H1 (cell line): ENCODE data around the gene CAPN6. TPM values are rescaled to one million over a fixed set of nuclear protein-coding genes. Genes with fewer than 3 reads are reported as not detected.

Source experiments
- CTCF ChIA-PET: fragments of 300-600 bp; sonication (Branson Sonifier 250); formaldehyde crosslinking; loops from one replicate; lab custom pipeline; 2021; ENCODE audit not compliant: partially characterized antibody; lab: Charles Lee
- POLR2A ChIA-PET: fragments of 300-600 bp; sonication (Branson Sonifier 250); formaldehyde crosslinking; loops from one replicate; lab custom pipeline; 2021; ENCODE audit warnings: inconsistent platforms; ENCODE audit not compliant: partially characterized antibody; lab: Charles Lee
- DNase-seq, 2 experiments: peaks; one replicate each; pipeline versions ENCODE4 v3.0.0 to v3.0.0-alpha.2; 2010 to 2022; ENCODE audit warnings: low spot score in 2 of 2, low read depth in 1 of 2, mixed read lengths in 1 of 2
- FAIRE-seq: peaks from 2 replicates; lab custom pipeline; 2011; peaks lifted over from hg19 to GRCh38; lab: Jason Lieb, UNC
- H2AFZ ChIP-seq: 2 replicates; pipeline ENCODE4 v1.8.1; 2012; ENCODE audit warnings: low read length, inconsistent platforms
- H2AK5ac ChIP-seq: 2 replicates; pipeline ENCODE4 v1.6.1; 2013; ENCODE audit warnings: low read depth, low read length
- H2BK120ac ChIP-seq: replicated peaks from 2 replicates; pipeline ENCODE3; 2013; ENCODE audit warnings: low read depth, low read length, inconsistent platforms
- H2BK12ac ChIP-seq: 2 replicates; pipeline ENCODE4 v1.6.1; 2013; ENCODE audit warnings: low read depth, low read length
- H2BK15ac ChIP-seq: 2 replicates; pipeline ENCODE4 v1.6.1; 2013; ENCODE audit warnings: low read length
- H2BK20ac ChIP-seq: 2 replicates; pipeline ENCODE4 v1.6.1; 2013; ENCODE audit warnings: low read length
- H2BK5ac ChIP-seq: 2 replicates; pipeline ENCODE4 v1.6.1; 2013; ENCODE audit warnings: low read depth, low read length
- H3K14ac ChIP-seq: 2 replicates; pipeline ENCODE4 v1.6.1; 2013; ENCODE audit warnings: inconsistent platforms; ENCODE audit not compliant: insufficient read length
- H3K18ac ChIP-seq: 2 replicates; pipeline ENCODE4 v1.6.1; 2013; ENCODE audit warnings: low read length; ENCODE audit errors: extremely low read depth
- H3K23ac ChIP-seq: 2 replicates; pipeline ENCODE4 v1.6.1; 2013; ENCODE audit warnings: inconsistent platforms; ENCODE audit not compliant: insufficient read length
- H3K23me2 ChIP-seq: 2 replicates; pipeline ENCODE4 v1.6.1; 2013; ENCODE audit warnings: low read depth, low read length
- H3K27ac ChIP-seq: 2 replicates; pipeline ENCODE4 v1.6.1; 2011; ENCODE audit warnings: low read depth, low read length, inconsistent platforms
- H3K27me3 ChIP-seq, 4 experiments: replicated peaks in 1 of 4; 1 replicate in 1 of 4; 2 replicates in 3 of 4; pipeline versions ENCODE4 v1.6.1 to v1.8.1; 2011 to 2013; ENCODE audit warnings: low read length in 3 of 4, mild to moderate bottlenecking in 3 of 4, inconsistent platforms in 2 of 4, mixed read lengths in 2 of 4, moderate library complexity in 1 of 4; ENCODE audit not compliant: control insufficient read depth in 3 of 4, insufficient read depth in 3 of 4; ENCODE audit errors: extremely low read depth in 1 of 4
- H3K36me3 ChIP-seq, 4 experiments: 2 replicates each; pipeline versions ENCODE4 v1.6.1 to v1.8.1; 2011 to 2013; ENCODE audit warnings: mild to moderate bottlenecking in 4 of 4, low read length in 3 of 4, moderate library complexity in 2 of 4, control low read depth in 1 of 4, inconsistent platforms in 1 of 4; ENCODE audit not compliant: insufficient read depth in 4 of 4, control insufficient read depth in 2 of 4
- H3K4ac ChIP-seq: replicated peaks from 2 replicates; pipeline ENCODE3; 2013; ENCODE audit warnings: low read length, low read depth, mixed read lengths, inconsistent platforms; ENCODE audit not compliant: insufficient read length
- H3K4me1 ChIP-seq, 4 experiments: replicated peaks in 1 of 4; 1 replicate in 1 of 4; 2 replicates in 3 of 4; pipeline versions ENCODE4 v1.6.1 to v1.8.1; 2011 to 2013; ENCODE audit warnings: low read length in 3 of 4, inconsistent platforms in 2 of 4, mixed read lengths in 1 of 4; ENCODE audit not compliant: insufficient read depth in 4 of 4, control insufficient read depth in 3 of 4
- H3K4me2 ChIP-seq, 2 experiments: 2 replicates each; pipeline versions ENCODE4 v1.6.1 to v1.8.1; 2011 to 2013; ENCODE audit warnings: low read depth in 2 of 2, low read length in 2 of 2, control low read depth in 1 of 2, inconsistent platforms in 1 of 2, mild to moderate bottlenecking in 1 of 2; ENCODE audit not compliant: insufficient read depth in 1 of 2
- H3K4me3 ChIP-seq, 4 experiments: fragments of 200-600, 300-600 bp in 1 of 4; sonication (generic), shearing (Covaris generic), sonication (Bioruptor Twin) in 1 of 4; 2 replicates each; pipeline versions ENCODE4 v1.5.1 to v1.8.1; 2011 to 2016; ENCODE audit warnings: low read length in 4 of 4, low read depth in 3 of 4, control low read depth in 2 of 4, inconsistent platforms in 2 of 4, mild to moderate bottlenecking in 2 of 4, mixed read lengths in 1 of 4, moderate library complexity in 1 of 4; ENCODE audit not compliant: insufficient read depth in 2 of 4; ENCODE audit errors: extremely low read depth in 1 of 4
- H3K56ac ChIP-seq: replicated peaks from 2 replicates; pipeline ENCODE3; 2013; ENCODE audit warnings: low read depth, mild to moderate bottlenecking, mixed read lengths, low read length, inconsistent platforms; ENCODE audit not compliant: insufficient read length
- H3K79me1 ChIP-seq: 2 replicates; pipeline ENCODE4 v1.6.1; 2013; ENCODE audit warnings: low read depth, low read length, control low read depth
- H3K79me2 ChIP-seq, 2 experiments: 2 replicates each; pipeline versions ENCODE4 v1.6.1 to v1.8.1; 2012 to 2013; ENCODE audit warnings: low read length in 2 of 2, mild to moderate bottlenecking in 2 of 2, inconsistent platforms in 1 of 2; ENCODE audit not compliant: insufficient read depth in 2 of 2, control insufficient read depth in 1 of 2
- H3K9ac ChIP-seq, 4 experiments: replicated peaks in 1 of 4; 1 replicate in 1 of 4; 2 replicates in 3 of 4; pipeline versions ENCODE4 v1.6.1 to v1.8.1; 2011 to 2013; ENCODE audit warnings: low read depth in 3 of 4, low read length in 3 of 4, control low read depth in 2 of 4, mild to moderate bottlenecking in 2 of 4, moderate library complexity in 2 of 4, inconsistent platforms in 1 of 4; ENCODE audit errors: extremely low read depth in 1 of 4
- H3K9me3 ChIP-seq, 2 experiments: 2 replicates each; pipeline versions ENCODE4 v1.6.1 to v1.8.1; 2012 to 2013; ENCODE audit warnings: mild to moderate bottlenecking in 2 of 2, moderate library complexity in 2 of 2, control low read depth in 1 of 2, inconsistent platforms in 1 of 2, low read depth in 1 of 2, low read length in 1 of 2, mixed read lengths in 1 of 2; ENCODE audit not compliant: insufficient read depth in 2 of 2
- H4K20me1 ChIP-seq, 2 experiments: replicated peaks in 1 of 2; 2 replicates each; pipeline versions ENCODE3 to v1.8.1; 2011 to 2013; ENCODE audit warnings: inconsistent platforms in 2 of 2, low read length in 2 of 2, mild to moderate bottlenecking in 1 of 2; ENCODE audit not compliant: insufficient read depth in 2 of 2, control insufficient read depth in 1 of 2
- H4K5ac ChIP-seq: 2 replicates; pipeline ENCODE4 v1.6.1; 2013; ENCODE audit warnings: low read length, low read depth, mixed read lengths, inconsistent platforms; ENCODE audit not compliant: insufficient read length
- H4K8ac ChIP-seq: 2 replicates; pipeline ENCODE4 v1.8.0; 2013; ENCODE audit warnings: mild to moderate bottlenecking, moderate library complexity, low read length, inconsistent platforms; ENCODE audit not compliant: insufficient read depth; ENCODE audit errors: extremely low read depth
- H4K91ac ChIP-seq: replicated peaks from 2 replicates; pipeline ENCODE3; 2013; ENCODE audit warnings: low read length, mixed read lengths, inconsistent platforms; ENCODE audit not compliant: insufficient read length
- CEBPB ChIP-seq: IDR thresholded peaks from 2 replicates; pipeline ENCODE4 v1.6.1; 2012; ENCODE audit warnings: low read depth, low read length
- CHD2 ChIP-seq: IDR thresholded peaks from 2 replicates; pipeline ENCODE4 v1.6.1; 2012; ENCODE audit warnings: low read length, improper control_type of control experiment
- CREB1 ChIP-seq: IDR thresholded peaks from 2 replicates; pipeline ENCODE4 v1.6.1; 2012; ENCODE audit warnings: inconsistent platforms
- CTCF ChIP-seq, 3 experiments: IDR thresholded peaks; 1 replicate in 2 of 3; 2 replicates in 1 of 3; pipeline versions ENCODE4 v1.5.1 to v1.6.1; 2011; ENCODE audit warnings: low read length in 3 of 3, mild to moderate bottlenecking in 3 of 3, inconsistent platforms in 2 of 3, low read depth in 1 of 3, moderate library complexity in 1 of 3; ENCODE audit not compliant: insufficient read depth in 1 of 3; ENCODE audit errors: control extremely low read depth in 1 of 3
- EP300 ChIP-seq, 2 experiments: IDR thresholded peaks; 1 replicate in 1 of 2; 2 replicates in 1 of 2; pipeline ENCODE4 v1.6.1; 2011 to 2012; ENCODE audit warnings: low read depth in 2 of 2, low read length in 2 of 2, mild to moderate bottlenecking in 2 of 2, borderline replicate concordance in 1 of 2, inconsistent platforms in 1 of 2, moderate library complexity in 1 of 2
- EZH2 ChIP-seq: fragments of 200-600 bp; sonication (generic); IDR thresholded peaks from 2 replicates; pipeline ENCODE4 v1.7.1; 2012; ENCODE audit warnings: low read depth, mild to moderate bottlenecking, moderate library complexity, low read length, inconsistent platforms; ENCODE audit not compliant: severe bottlenecking
- GTF2F1 ChIP-seq: IDR thresholded peaks from 2 replicates; pipeline ENCODE4 v1.6.1; 2012; ENCODE audit warnings: low read depth, low read length, improper control_type of control experiment, borderline replicate concordance
- POLR2A ChIP-seq, 2 experiments: IDR thresholded peaks; 1 replicate in 1 of 2; 2 replicates in 1 of 2; pipeline ENCODE4 v1.6.1; 2011; ENCODE audit warnings: low read depth in 2 of 2, low read length in 2 of 2, mild to moderate bottlenecking in 2 of 2; ENCODE audit errors: control extremely low read depth in 1 of 2
- RBBP5 ChIP-seq: IDR thresholded peaks from 2 replicates; pipeline ENCODE4 v1.7.1; 2012; ENCODE audit warnings: low read depth, mild to moderate bottlenecking, inconsistent platforms, low read length, moderate library complexity, borderline replicate concordance
- SAP30 ChIP-seq: fragments of 300-600 bp; sonication (generic); IDR thresholded peaks from 2 replicates; pipeline ENCODE4 v1.7.1; 2012; ENCODE audit warnings: low read length, moderate library complexity, mild to moderate bottlenecking, inconsistent platforms; ENCODE audit not compliant: insufficient read depth, insufficient replicate concordance
- SP4 ChIP-seq: IDR thresholded peaks from 2 replicates; pipeline ENCODE4 v1.6.1; 2012; ENCODE audit warnings: low read length, inconsistent platforms
- TCF12 ChIP-seq: IDR thresholded peaks from 2 replicates; pipeline ENCODE4 v1.6.1; 2011; ENCODE audit warnings: low read depth, mild to moderate bottlenecking, low read length
- TEAD4 ChIP-seq: IDR thresholded peaks from 2 replicates; pipeline ENCODE4 v1.6.1; 2012; ENCODE audit warnings: low read depth, low read length, inconsistent platforms, mixed read lengths
- WGBS, 2 experiments: shearing (Covaris generic) in 1 of 2; methylation state at CpG; one replicate each; pipeline versions ENCODE4 v1.1.6 to v1.1.7; 2013 to 2015; ENCODE audit warnings: low lambda C conversion rate in 2 of 2, mixed read lengths in 2 of 2, inconsistent platforms in 1 of 2, low coverage in 1 of 2, missing lambda C conversion rate in 1 of 2; ENCODE audit not compliant: insufficient replicate concordance in 2 of 2, insufficient coverage in 1 of 2, insufficient read length in 1 of 2; ENCODE audit errors: extremely low coverage in 1 of 2, missing lambda C conversion rate in 1 of 2; 5-methylcytosine and 5-hydroxymethylcytosine counted together
- polyA plus RNA-seq, 7 experiments: library from polyadenylated mRNA; depleted of rRNA in 3 of 7; stranded (reverse) in 5 of 7; unstranded in 2 of 7; fragments of >200 nt in 5 of 7; fragments of 200-250 nt in 2 of 7; gene quantifications; 1 replicate in 5 of 7; 2 replicates in 1 of 7; 4 replicates in 1 of 7; pipeline versions ENCODE4 v1.2.1 to v1.2.3, GENCODE V29; 2011 to 2013; ENCODE audit warnings: missing spikeins in 2 of 7, mixed read lengths in 2 of 7
- total RNA-seq: library from RNA; stranded (reverse); fragmentation: NEBNext Ultra II Directional; extraction: Animal tissue kit (Norgen Biotek cat#: 25700); gene quantifications from 2 replicates; pipeline ENCODE4 v1.2.1, GENCODE V29; 2021

The CAPN6 gene
- total and polyA plus RNA-seq, 2 of the 8 experiments (the other 6 are each of a cell fraction or from before 2014, with no cell fraction given) = 5.3 to 10.6 TPM

- H4K8ac ChIP-seq = no peak overlapping the region
- H3K27me3 ChIP-seq = no peaks in the 10 kb centered on the region
- H2AK5ac ChIP-seq = no peak overlapping the region
- no peaks in the 10 kb centered on the region for H3K36me3 ChIP-seq
- no peak for DNase-seq
- H3K14ac ChIP-seq = no peak overlapping the region
- 82% methylated on average over 3 of the region's 3 CpGs; no CpG with 5 or more reads in 1 of the 2 experiments for WGBS, 2 experiments
- ChIA-PET POLR2A (no interaction called here), CTCF (interaction anchor here (4.4 kb wide), 1 partner anchor 13 kb away, joined by 15 read pairs; no protein-coding TSS in a partner anchor)
- H2BK12ac ChIP-seq = no peak overlapping the region
- H2AFZ ChIP-seq = no peak overlapping the region
- no peak overlapping the region for H3K23ac ChIP-seq
- H3K9me3 ChIP-seq = no peaks in the 10 kb centered on the region
- no peak overlapping the region for H3K9ac ChIP-seq
- no peak overlapping the region for H2BK20ac ChIP-seq
- no peaks in the 10 kb centered on the region for H3K79me2 ChIP-seq
- no peak overlapping the region for H4K5ac ChIP-seq
- H3K4me1 ChIP-seq = no peaks in the 10 kb centered on the region
- FAIRE-seq = no peak
- H4K20me1 ChIP-seq = no peaks in the 10 kb centered on the region
- no peak overlapping the region for H3K18ac ChIP-seq
- no peak overlapping the region for H2BK15ac ChIP-seq
- no peak overlapping the region for H3K4ac ChIP-seq
- no peak overlapping the region for H3K56ac ChIP-seq
- H3K4me3 ChIP-seq = no peak overlapping the region
- no peak overlapping the region for H3K4me2 ChIP-seq
- H2BK5ac ChIP-seq = no peak overlapping the region
- no peaks in the 10 kb centered on the region for H3K23me2 ChIP-seq
- no peak overlapping the region for H2BK120ac ChIP-seq
- H3K79me1 ChIP-seq = no peaks in the 10 kb centered on the region
- H4K91ac ChIP-seq = no peak overlapping the region
- H3K27ac ChIP-seq = no peak overlapping the region
- TF ChIP-seq TCF12 (no peak), CREB1 (no peak), RBBP5 (no peak), CHD2 (no peak), CEBPB (no peak), GTF2F1 (no peak), SAP30 (no peak), SP4 (no peak), EZH2 (no peak), POLR2A (IDR thresholded peaks at IDR 0.05; ENCODE audit: control extremely low read depth in 1 of 2, low read depth in 2 of 2, low read length in 2 of 2) (no peak), CTCF (IDR thresholded peaks at IDR 0.05; ENCODE audit: control extremely low read depth in 1 of 3, insufficient read depth in 1 of 3, low read depth in 1 of 3, low read length in 3 of 3) (no peak), TEAD4 (no peak), EP300 (IDR thresholded peaks at IDR 0.05; ENCODE audit: borderline replicate concordance in 1 of 2, low read depth in 2 of 2, low read length in 2 of 2) (no peak)
Observed at GRCh38 chrX:111257733-111258132, 12.6 kb downstream of the CAPN6 start.
